GM23338 (cell line): ENCODE results near the gene OPRL1. TPM values are rescaled to one million over a fixed set of nuclear protein-coding genes. Genes with fewer than 3 reads are reported as not detected.
A peak's percentile ranks its signal among the peaks of the same experiment; 100 is the strongest.

Experiments
- ATAC-seq: fragments of 200-7000 bp; cut with Tn5 transposase; 3 replicates; pipeline ENCODE4 v1.9.1; 2020
- DNase-seq: peaks from one replicate; pipeline ENCODE4 v3.0.0-alpha.2; 2015; ENCODE audit warnings: low spot score
- H2AFZ ChIP-seq: fragments of 200-600 bp; sonication (generic); 2 replicates; pipeline ENCODE4 v1.8.0; 2016; ENCODE audit warnings: antibody characterized with exemption, mild to moderate bottlenecking, moderate library complexity
- H3F3A ChIP-seq: fragments of 200-600 bp; sonication (generic); replicated peaks from 2 replicates; pipeline ENCODE4 v1.8.0; 2017; ENCODE audit warnings: antibody characterized with exemption, mixed run types, low read depth
- H3K27ac ChIP-seq: fragments of 200-600 bp; sonication (generic); 2 replicates; pipeline ENCODE4 v1.6.1; 2016; ENCODE audit warnings: low read depth
- H3K27me3 ChIP-seq: fragments of 200-600 bp; sonication (generic); 2 replicates; pipeline ENCODE4 v1.8.0; 2016; ENCODE audit warnings: mild to moderate bottlenecking, mixed run types, moderate library complexity; ENCODE audit not compliant: insufficient read depth
- H3K36me3 ChIP-seq: fragments of 200-600 bp; sonication (generic); 2 replicates; pipeline ENCODE4 v1.8.0; 2016; ENCODE audit warnings: mild to moderate bottlenecking; ENCODE audit not compliant: insufficient read depth
- H3K4me1 ChIP-seq: fragments of 200-600 bp; sonication (generic); 2 replicates; pipeline ENCODE4 v1.8.0; 2016; ENCODE audit warnings: mild to moderate bottlenecking, moderate library complexity; ENCODE audit not compliant: insufficient read depth
- H3K4me2 ChIP-seq: fragments of 200-600 bp; sonication (generic); 2 replicates; pipeline ENCODE4 v1.7.1; 2017; ENCODE audit warnings: mixed run types
- H3K4me3 ChIP-seq: fragments of 200-600 bp; sonication (generic); 2 replicates; pipeline ENCODE4 v1.6.1; 2016; ENCODE audit warnings: mixed run types
- H3K79me2 ChIP-seq: fragments of 200-600 bp; sonication (generic); replicated peaks from 2 replicates; pipeline ENCODE4 v1.8.0; 2017; ENCODE audit warnings: mild to moderate bottlenecking; ENCODE audit not compliant: insufficient read depth
- H3K9me2 ChIP-seq: fragments of 200-600 bp; sonication (generic); 2 replicates; pipeline ENCODE4 v1.8.0; 2017; ENCODE audit not compliant: insufficient read depth
- H4K20me1 ChIP-seq: fragments of 200-600 bp; sonication (generic); replicated peaks from 2 replicates; pipeline ENCODE4 v1.8.0; 2017; ENCODE audit warnings: mild to moderate bottlenecking; ENCODE audit not compliant: insufficient read depth
- H3K27ac Mint-ChIP-seq: 2 replicates; pipeline ENCODE4 v1.8.0; 2020; ENCODE audit warnings: inconsistent platforms, mild to moderate bottlenecking, moderate library complexity, mixed read lengths
- H3K27me3 Mint-ChIP-seq: 3 replicates; pipeline ENCODE4 v1.8.0; 2022; ENCODE audit warnings: low read depth, mild to moderate bottlenecking, moderate library complexity, mixed read lengths, inconsistent platforms; ENCODE audit not compliant: insufficient read depth, poor library complexity
- H3K36me3 Mint-ChIP-seq: 3 replicates; pipeline ENCODE4 v1.8.0; 2021; ENCODE audit warnings: low read depth, mild to moderate bottlenecking, inconsistent platforms, moderate library complexity, mixed read lengths
- H3K4me1 Mint-ChIP-seq: 3 replicates; pipeline ENCODE4 v1.8.0; 2020; ENCODE audit warnings: mild to moderate bottlenecking, inconsistent platforms, mixed read lengths
- H3K4me3 Mint-ChIP-seq: 3 replicates; pipeline ENCODE4 v1.8.0; 2021; ENCODE audit warnings: moderate library complexity, mild to moderate bottlenecking, inconsistent platforms, mixed read lengths
- H3K9me3 Mint-ChIP-seq: 3 replicates; pipeline ENCODE4 v1.8.0; 2020; ENCODE audit warnings: moderate library complexity, mild to moderate bottlenecking, inconsistent platforms, mixed read lengths
- EZH2 ChIP-seq: fragments of 200-600 bp; sonication (generic); IDR thresholded peaks from one replicate; pipeline ENCODE4 v1.8.0; 2017; ENCODE audit warnings: antibody characterized with exemption, mild to moderate bottlenecking, low read depth; ENCODE audit not compliant: unreplicated experiment
- EZH2phosphoT487 ChIP-seq: fragments of 200-600 bp; sonication (generic); IDR thresholded peaks from one replicate; pipeline ENCODE4 v1.8.1; 2018; ENCODE audit warnings: antibody characterized with exemption; ENCODE audit not compliant: unreplicated experiment
- NANOG ChIP-seq: IDR thresholded peaks from 2 replicates; pipeline ENCODE4 v1.6.1; 2016; ENCODE audit warnings: antibody characterized with exemption, borderline replicate concordance
- STAT1 ChIP-seq: IDR thresholded peaks from one replicate; pipeline ENCODE4 v1.6.1; 2016; ENCODE audit warnings: antibody characterized with exemption; ENCODE audit not compliant: unreplicated experiment
- ZNF114 ChIP-seq: fragments of 250-450 bp; sonication (Bioruptor Pico); IDR thresholded peaks from 2 replicates; pipeline ENCODE4 v1.5.0; 2020; ENCODE audit warnings: mild to moderate bottlenecking, moderate library complexity
- ZNF331 ChIP-seq: fragments of 250-450 bp; sonication (Bioruptor Pico); IDR thresholded peaks from 2 replicates; pipeline ENCODE4 v1.5.0; 2020; ENCODE audit warnings: low read depth, mild to moderate bottlenecking, moderate library complexity
- polyA plus RNA-seq: library from polyadenylated mRNA; unstranded; fragments of >200 nt; fragmentation: Nextera tagmentation; extraction: Ambion mirVana; gene quantifications from 2 replicates; pipeline ENCODE4 v1.2.1, GENCODE V29; 2016
- total RNA-seq: library from RNA; depleted of rRNA; stranded (reverse); fragments of >200 nt; shearing (Covaris generic); gene quantifications from 2 replicates; pipeline ENCODE4 v1.2.3, GENCODE V29; 2014
- TF ChIP-seq, protein P1 (sequence below): fragments of 250-450 bp; sonication (Bioruptor Pico); IDR thresholded peaks from 2 replicates; pipeline ENCODE4 v1.5.0; 2020; ENCODE audit warnings: mild to moderate bottlenecking, moderate library complexity

Gene OPRL1
- total and polyA plus RNA-seq, 2 experiments from 2014 or later: 0.27 to 1.1 TPM

GRCh38 chr20:64035933-64036345 lies 43.9 kb upstream of the OPRL1 start, which contains the start of gene C20orf204 (continued):
- TF ChIP-seq, protein P1, sequence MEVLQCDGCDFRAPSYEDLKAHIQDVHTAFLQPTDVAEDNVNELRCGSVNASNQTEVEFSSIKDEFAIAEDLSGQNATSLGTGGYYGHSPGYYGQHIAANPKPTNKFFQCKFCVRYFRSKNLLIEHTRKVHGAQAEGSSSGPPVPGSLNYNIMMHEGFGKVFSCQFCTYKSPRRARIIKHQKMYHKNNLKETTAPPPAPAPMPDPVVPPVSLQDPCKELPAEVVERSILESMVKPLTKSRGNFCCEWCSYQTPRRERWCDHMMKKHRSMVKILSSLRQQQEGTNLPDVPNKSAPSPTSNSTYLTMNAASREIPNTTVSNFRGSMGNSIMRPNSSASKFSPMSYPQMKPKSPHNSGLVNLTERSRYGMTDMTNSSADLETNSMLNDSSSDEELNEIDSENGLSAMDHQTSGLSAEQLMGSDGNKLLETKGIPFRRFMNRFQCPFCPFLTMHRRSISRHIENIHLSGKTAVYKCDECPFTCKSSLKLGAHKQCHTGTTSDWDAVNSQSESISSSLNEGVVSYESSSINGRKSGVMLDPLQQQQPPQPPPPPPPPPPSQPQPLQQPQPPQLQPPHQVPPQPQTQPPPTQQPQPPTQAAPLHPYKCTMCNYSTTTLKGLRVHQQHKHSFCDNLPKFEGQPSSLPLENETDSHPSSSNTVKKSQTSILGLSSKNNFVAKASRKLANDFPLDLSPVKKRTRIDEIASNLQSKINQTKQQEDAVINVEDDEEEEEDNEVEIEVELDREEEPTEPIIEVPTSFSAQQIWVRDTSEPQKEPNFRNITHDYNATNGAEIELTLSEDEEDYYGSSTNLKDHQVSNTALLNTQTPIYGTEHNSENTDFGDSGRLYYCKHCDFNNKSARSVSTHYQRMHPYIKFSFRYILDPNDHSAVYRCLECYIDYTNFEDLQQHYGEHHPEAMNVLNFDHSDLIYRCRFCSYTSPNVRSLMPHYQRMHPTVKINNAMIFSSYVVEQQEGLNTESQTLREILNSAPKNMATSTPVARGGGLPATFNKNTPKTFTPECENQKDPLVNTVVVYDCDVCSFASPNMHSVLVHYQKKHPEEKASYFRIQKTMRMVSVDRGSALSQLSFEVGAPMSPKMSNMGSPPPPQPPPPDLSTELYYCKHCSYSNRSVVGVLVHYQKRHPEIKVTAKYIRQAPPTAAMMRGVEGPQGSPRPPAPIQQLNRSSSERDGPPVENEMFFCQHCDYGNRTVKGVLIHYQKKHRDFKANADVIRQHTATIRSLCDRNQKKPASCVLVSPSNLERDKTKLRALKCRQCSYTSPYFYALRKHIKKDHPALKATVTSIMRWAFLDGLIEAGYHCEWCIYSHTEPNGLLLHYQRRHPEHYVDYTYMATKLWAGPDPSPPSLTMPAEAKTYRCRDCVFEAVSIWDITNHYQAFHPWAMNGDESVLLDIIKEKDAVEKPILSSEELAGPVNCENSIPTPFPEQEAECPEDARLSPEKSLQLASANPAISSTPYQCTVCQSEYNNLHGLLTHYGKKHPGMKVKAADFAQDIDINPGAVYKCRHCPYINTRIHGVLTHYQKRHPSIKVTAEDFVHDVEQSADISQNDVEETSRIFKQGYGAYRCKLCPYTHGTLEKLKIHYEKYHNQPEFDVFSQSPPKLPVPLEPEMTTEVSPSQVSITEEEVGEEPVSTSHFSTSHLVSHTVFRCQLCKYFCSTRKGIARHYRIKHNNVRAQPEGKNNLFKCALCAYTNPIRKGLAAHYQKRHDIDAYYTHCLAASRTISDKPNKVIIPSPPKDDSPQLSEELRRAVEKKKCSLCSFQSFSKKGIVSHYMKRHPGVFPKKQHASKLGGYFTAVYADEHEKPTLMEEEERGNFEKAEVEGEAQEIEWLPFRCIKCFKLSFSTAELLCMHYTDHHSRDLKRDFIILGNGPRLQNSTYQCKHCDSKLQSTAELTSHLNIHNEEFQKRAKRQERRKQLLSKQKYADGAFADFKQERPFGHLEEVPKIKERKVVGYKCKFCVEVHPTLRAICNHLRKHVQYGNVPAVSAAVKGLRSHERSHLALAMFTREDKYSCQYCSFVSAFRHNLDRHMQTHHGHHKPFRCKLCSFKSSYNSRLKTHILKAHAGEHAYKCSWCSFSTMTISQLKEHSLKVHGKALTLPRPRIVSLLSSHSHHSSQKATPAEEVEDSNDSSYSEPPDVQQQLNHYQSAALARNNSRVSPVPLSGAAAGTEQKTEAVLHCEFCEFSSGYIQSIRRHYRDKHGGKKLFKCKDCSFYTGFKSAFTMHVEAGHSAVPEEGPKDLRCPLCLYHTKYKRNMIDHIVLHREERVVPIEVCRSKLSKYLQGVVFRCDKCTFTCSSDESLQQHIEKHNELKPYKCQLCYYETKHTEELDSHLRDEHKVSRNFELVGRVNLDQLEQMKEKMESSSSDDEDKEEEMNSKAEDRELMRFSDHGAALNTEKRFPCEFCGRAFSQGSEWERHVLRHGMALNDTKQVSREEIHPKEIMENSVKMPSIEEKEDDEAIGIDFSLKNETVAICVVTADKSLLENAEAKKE: no peak
- no peak for TF ChIP-seq STAT1

- Mint-ChIP-seq H3K4me3 (no peak overlapping the region), H3K4me1 (peaks cover 32% of the 10 kb centered on the region), H3K27me3 (peaks cover 43% of the 10 kb centered on the region), H3K36me3 (peaks cover 6% of the 10 kb centered on the region), H3K27ac (no peak overlapping the region), H3K9me3 (no peaks in the 10 kb centered on the region)
- Histone ChIP-seq H3K27ac (no peak overlapping the region), H4K20me1 (no peaks in the 10 kb centered on the region), H3K27me3 (peaks cover 44% of the 10 kb centered on the region), H3K9me2 (no peaks in the 10 kb centered on the region), H3K4me1 (peaks cover 32% of the 10 kb centered on the region), H3K4me3 (no peak overlapping the region), H2AFZ (no peak overlapping the region), H3K36me3 (no peaks in the 10 kb centered on the region), H3K79me2 (no peaks in the 10 kb centered on the region), H3F3A (peaks cover 10% of the 10 kb centered on the region; the same call in 1 of the 2 replicates), H3K4me2 (peak overlapping the region; percentile 91; the same call in 1 of the 2 replicates)
- ATAC-seq (no peak), DNase-seq (no peak)
- no peak for TF ChIP-seq STAT1
- TF ChIP-seq ZNF114: no peak
- TF ChIP-seq ZNF331 (CRISPR knock-in tag): no peak
- TF ChIP-seq EZH2: no peak
- no peak for TF ChIP-seq NANOG
- TF ChIP-seq, protein P1: no peak
- TF ChIP-seq EZH2phosphoT487: no peak
These were observed 43.3 kb upstream of the OPRL1 start for GRCh38 chr20:64036346-64037198.
